HCT116 (cell line): ENCODE results near the gene CTNND2. TPM values are rescaled to one million over a fixed set of nuclear protein-coding genes. Genes with fewer than 3 reads are reported as not detected.

ENCODE experiments used
- ATAC-seq: fragments of 200-7000 bp; cut with Tn5 transposase; 2 replicates; pipeline ENCODE4 v1.9.1; 2020; ENCODE audit warnings: mild to moderate bottlenecking, moderate library complexity
- BruUV-seq: library from RNA; stranded (reverse); fragments of 400-500 nt; replicated peaks from 2 replicates; lab custom pipeline; 2021; lab: Mats Ljungman, UMichigan
- CTCF ChIA-PET: fragments of 300-600 bp; sonication (Branson Sonifier 250); formaldehyde crosslinking; loops from one replicate; lab custom pipeline; 2021; ENCODE audit warnings: antibody characterized with exemption; lab: Charles Lee
- POLR2A ChIA-PET: fragments of 300-600, 350-600 bp; sonication (Branson Sonifier 250); formaldehyde crosslinking; loops from one replicate; lab custom pipeline; 2021; ENCODE audit warnings: antibody characterized with exemption; lab: Charles Lee
- RAD21 ChIA-PET, 2 experiments: fragments of 300-600 bp; sonication (Branson Sonifier 250); formaldehyde crosslinking; loops; one replicate each; lab custom pipeline; 2023; ENCODE audit warnings: low total read pairs in 2 of 2; ENCODE audit not compliant: uncharacterized antibody in 2 of 2, unreplicated experiment in 2 of 2, low non-redundant PET in 1 of 2; lab: Charles Lee
- DNase-seq: peaks from one replicate; pipeline ENCODE4 v3.0.0-alpha.2; 2010; ENCODE audit warnings: low read depth, low spot score
- H2AFZ ChIP-seq: fragments of 200-600 bp; shearing (Covaris generic), sonication (generic); 2 replicates; pipeline ENCODE4 v1.6.1; 2017; ENCODE audit warnings: low read depth, mixed run types, mixed read lengths, antibody characterized with exemption, low read length; ENCODE audit not compliant: poor library complexity, severe bottlenecking
- H3K27ac ChIP-seq: 2 replicates; pipeline ENCODE4 v1.5.1; 2012; ENCODE audit warnings: low read depth, low read length
- H3K27me3 ChIP-seq: fragments of 200-600 bp; sonication (generic); 2 replicates; pipeline ENCODE4 v1.6.1; 2016; ENCODE audit warnings: mixed run types, low read length, mixed read lengths; ENCODE audit not compliant: insufficient read depth
- H3K36me3 ChIP-seq, 2 experiments: fragments of 200-500 bp in 1 of 2; fragments of 200-600 bp in 1 of 2; sonication (Bioruptor generic) in 1 of 2; sonication (generic) in 1 of 2; 2 replicates each; pipeline versions ENCODE4 v1.5.1 to v1.6.1; 2014 to 2016; ENCODE audit warnings: low read length in 2 of 2, inconsistent platforms in 1 of 2, mixed read lengths in 1 of 2, mixed run types in 1 of 2; ENCODE audit not compliant: insufficient read depth in 2 of 2, control insufficient read depth in 1 of 2
- H3K4me1 ChIP-seq, 2 experiments: fragments of 200-600 bp in 1 of 2; sonication (generic) in 1 of 2; 2 replicates each; pipeline versions ENCODE4 v1.5.1 to v1.6.1; 2012 to 2017; ENCODE audit warnings: low read length in 2 of 2, inconsistent platforms in 1 of 2, mild to moderate bottlenecking in 1 of 2, mixed read lengths in 1 of 2, mixed run types in 1 of 2, moderate library complexity in 1 of 2; ENCODE audit not compliant: insufficient read depth in 2 of 2, control insufficient read depth in 1 of 2
- H3K4me2 ChIP-seq: fragments of 200-600 bp; sonication (generic); 2 replicates; pipeline ENCODE4 v1.6.1; 2017; ENCODE audit warnings: mixed run types, low read length, mixed read lengths
- H3K4me3 ChIP-seq, 2 experiments: fragments of 200-600 bp in 1 of 2; sonication (generic) in 1 of 2; replicated peaks in 1 of 2; 2 replicates each; pipeline ENCODE4 v1.5.1; 2011 to 2016; ENCODE audit warnings: low read length in 2 of 2, control low read depth in 1 of 2, low read depth in 1 of 2, mild to moderate bottlenecking in 1 of 2, mixed read lengths in 1 of 2, mixed run types in 1 of 2
- H3K79me2 ChIP-seq: fragments of 200-600 bp; sonication (generic); 2 replicates; pipeline ENCODE4 v1.6.1; 2017; ENCODE audit warnings: mild to moderate bottlenecking, mixed run types, low read length, moderate library complexity, mixed read lengths; ENCODE audit not compliant: insufficient read depth
- H3K9ac ChIP-seq: fragments of 200-600 bp; sonication (generic); 2 replicates; pipeline ENCODE4 v1.6.1; 2016; ENCODE audit warnings: low read length, mixed read lengths
- H3K9me2 ChIP-seq: fragments of 200-600 bp; sonication (generic), shearing (Covaris generic); 2 replicates; pipeline ENCODE4 v1.6.1; 2017; ENCODE audit warnings: mixed run types, mild to moderate bottlenecking, moderate library complexity; ENCODE audit not compliant: insufficient read depth
- H3K9me3 ChIP-seq, 2 experiments: fragments of 200-500 bp in 1 of 2; fragments of 200-600 bp in 1 of 2; sonication (Bioruptor generic) in 1 of 2; sonication (generic) in 1 of 2; 2 replicates each; pipeline ENCODE4 v1.6.1; 2014 to 2017; ENCODE audit warnings: low read length in 2 of 2, mixed read lengths in 2 of 2, inconsistent platforms in 1 of 2, low read depth in 1 of 2, mild to moderate bottlenecking in 1 of 2, mixed run types in 1 of 2, moderate library complexity in 1 of 2; ENCODE audit not compliant: control insufficient read depth in 1 of 2, insufficient read depth in 1 of 2
- H4K20me1 ChIP-seq: fragments of 200-600 bp; sonication (generic), shearing (Covaris generic); 2 replicates; pipeline ENCODE4 v1.6.1; 2017; ENCODE audit warnings: mixed run types, mild to moderate bottlenecking, moderate library complexity; ENCODE audit not compliant: insufficient read depth
- CEBPB ChIP-seq: IDR thresholded peaks from 2 replicates; pipeline ENCODE4 v1.6.1; 2012; ENCODE audit warnings: low read depth
- EGR1 ChIP-seq: IDR thresholded peaks from 2 replicates; pipeline ENCODE4 v1.6.1; 2012; ENCODE audit warnings: low read depth
- ELF1 ChIP-seq: IDR thresholded peaks from 2 replicates; pipeline ENCODE4 v1.6.1; 2012; ENCODE audit warnings: low read depth, borderline replicate concordance
- FOSL1 ChIP-seq: IDR thresholded peaks from 2 replicates; pipeline ENCODE4 v1.6.1; 2012; ENCODE audit warnings: low read depth
- MAX ChIP-seq: IDR thresholded peaks from 2 replicates; pipeline ENCODE4 v1.6.1; 2012
- POLR2A ChIP-seq: IDR thresholded peaks from 2 replicates; pipeline ENCODE4 v1.7.0; 2011; ENCODE audit warnings: borderline replicate concordance; ENCODE audit not compliant: insufficient read depth, insufficient read length; ENCODE audit errors: extremely low read depth
- RAD21 ChIP-seq: IDR thresholded peaks from 2 replicates; pipeline ENCODE4 v1.6.1; 2012; ENCODE audit warnings: low read depth, mild to moderate bottlenecking
- REST ChIP-seq: IDR thresholded peaks from 2 replicates; pipeline ENCODE4 v1.6.1; 2012; ENCODE audit warnings: low read depth
- SP1 ChIP-seq: IDR thresholded peaks from 2 replicates; pipeline ENCODE4 v1.6.1; 2012; ENCODE audit warnings: low read depth
- TCF7L2 ChIP-seq: IDR thresholded peaks from 2 replicates; pipeline ENCODE4 v1.7.0; 2011; ENCODE audit warnings: borderline replicate concordance, inconsistent platforms; ENCODE audit not compliant: insufficient read depth, insufficient read length; ENCODE audit errors: extremely low read depth
- ZFX ChIP-seq: fragments of 450-650 bp; IDR thresholded peaks from 2 replicates; pipeline ENCODE4 v1.6.1; 2017
- intact Hi-C: fragments of 100-400 bp; cut with micrococcal nuclease; formaldehyde crosslinking; loops from 2 replicates; pipeline ENCODE4 v1.10.0; 2022
- total RNA-seq: library from RNA; stranded (reverse); gene quantifications from one replicate; pipeline ENCODE4 v1.2.1, GENCODE V29; 2021; ENCODE audit not compliant: unreplicated experiment

The CTNND2 gene
- total RNA-seq, 1 experiment from 2014 or later: not detected

GRCh38 chr5:11491404-11492075, 412.7 kb downstream of the CTNND2 start:
- Histone ChIP-seq H3K79me2 (no peaks in the 10 kb centered on the region), H3K9me3 (peaks cover 5 to 21% of the 10 kb centered on the region in 2 experiments; a peak in 2 of 4 replicates), H3K9ac (no peak overlapping the region)
- DNase-seq: no peak
- no peak for TF ChIP-seq POLR2A
- TF ChIP-seq FOSL1: no peak
- TF ChIP-seq ELF1: no peak
- TF ChIP-seq TCF7L2: no peak
- no peak for TF ChIP-seq SP1
- no peak for TF ChIP-seq ZFX
- TF ChIP-seq, all 23 proteins: peak for 0
- no peak for ATAC-seq
- Histone ChIP-seq H3K4me1 (no peaks in the 10 kb centered on the region), H3K36me3 (no peaks in the 10 kb centered on the region), H3K9me2 (no peaks in the 10 kb centered on the region), H3K27ac (no peak overlapping the region), H4K20me1 (no peaks in the 10 kb centered on the region), H2AFZ (no peak overlapping the region), H3K4me3 (no peak overlapping the region), H3K4me2 (no peak overlapping the region), H3K27me3 (no peaks in the 10 kb centered on the region)
- no TSS peak for BruUV-seq
- ChIA-PET RAD21 (no interaction called here), POLR2A (no interaction called here), CTCF (no interaction called here)
- intact Hi-C loops: no loop called here

GRCh38 chr5:11483630-11484029, 420.6 kb downstream of the CTNND2 start:
- Histone ChIP-seq H3K79me2 (no peaks in the 10 kb centered on the region), H2AFZ (no peak overlapping the region), H3K9me3 (peaks cover 0 to 12% of the 10 kb centered on the region in 2 experiments; a peak in 2 of 4 replicates), H3K4me2 (no peak overlapping the region), H3K27ac (no peak overlapping the region), H3K9me2 (no peaks in the 10 kb centered on the region), H3K9ac (no peak overlapping the region), H3K27me3 (no peaks in the 10 kb centered on the region), H3K36me3 (no peaks in the 10 kb centered on the region), H3K4me1 (no peaks in the 10 kb centered on the region), H4K20me1 (no peaks in the 10 kb centered on the region)
- POLR2A ChIA-PET: no interaction called here
- DNase-seq: no peak
- CTCF ChIA-PET: no interaction called here
- RAD21 ChIA-PET: no interaction called here
- ATAC-seq: no peak
- BruUV-seq: no TSS peak
- intact Hi-C loops: no loop called here
- TF ChIP-seq CEBPB: no peak
- TF ChIP-seq EGR1: no peak
- no peak for TF ChIP-seq TCF7L2
- no peak for TF ChIP-seq REST
- TF ChIP-seq MAX: no peak
- no peak for TF ChIP-seq RAD21
- TF ChIP-seq, all 23 proteins: peak for 0
- H3K4me3 ChIP-seq: no peak overlapping the region
